Esophagus (tissue), 2 donors: ENCODE results near the gene NKD2. TPM values are rescaled to one million over a fixed set of nuclear protein-coding genes. Genes with fewer than 3 reads are reported as not detected.
"Not testable (repeated sequence)": the region's sequence is repeated elsewhere in the genome, so short reads cannot be mapped to it uniquely, and the experiment has no call there.

ENCODE experiments used
- H3K27ac ChIP-seq, 2 donors: one replicate each; pipeline ENCODE4 v1.5.1; 2013; ENCODE audit warnings: low read depth in 2 of 2, mild to moderate bottlenecking in 2 of 2, inconsistent platforms in 1 of 2, low read length in 1 of 2, moderate library complexity in 1 of 2
- H3K27me3 ChIP-seq, 2 donors: one replicate each; pipeline ENCODE4 v1.6.1; 2013; ENCODE audit warnings: low read length in 2 of 2, control low read depth in 1 of 2, mild to moderate bottlenecking in 1 of 2; ENCODE audit not compliant: insufficient read depth in 2 of 2, control insufficient read depth in 1 of 2
- H3K36me3 ChIP-seq, 2 donors: one replicate each; pipeline ENCODE4 v1.6.1; 2013; ENCODE audit warnings: low read length in 1 of 2; ENCODE audit not compliant: control insufficient read depth in 2 of 2, insufficient read depth in 2 of 2
- H3K4me1 ChIP-seq, 2 donors: one replicate each; pipeline ENCODE4 v1.6.1; 2013; ENCODE audit warnings: low read length in 1 of 2; ENCODE audit not compliant: control insufficient read depth in 2 of 2, insufficient read depth in 2 of 2
- H3K4me3 ChIP-seq, 2 donors: one replicate each; pipeline ENCODE4 v1.5.1; 2013; ENCODE audit warnings: low read length in 2 of 2, mild to moderate bottlenecking in 2 of 2, low read depth in 1 of 2, moderate library complexity in 1 of 2
- H3K9me3 ChIP-seq, 2 donors: one replicate each; pipeline ENCODE4 v1.6.1; 2013; ENCODE audit warnings: mild to moderate bottlenecking in 2 of 2, low read depth in 1 of 2, low read length in 1 of 2, moderate library complexity in 1 of 2; ENCODE audit not compliant: control insufficient read depth in 2 of 2, insufficient read depth in 1 of 2
- WGBS, 2 donors: extraction: QIAGEN DNeasy Blood & Tissue Kit; methylation state at CpG; one replicate each; pipeline ENCODE4 v1.1.7; 2013; 5-methylcytosine and 5-hydroxymethylcytosine counted together
- polyA plus RNA-seq, 2 donors: library from polyadenylated mRNA; stranded (reverse); fragments of 200-250 nt; gene quantifications; one replicate each; pipeline ENCODE4 v1.2.3, GENCODE V29; 2013
- donor health status: healthy with polysubstance abuse.
- donor health status: Bipolar disorder and iron deficiency.

The NKD2 gene
- polyA plus RNA-seq, 2 donors: 4.2 to 4.5 TPM

- Histone ChIP-seq H3K36me3 (peaks cover 0 to 38% of the 10 kb centered on the region in 2 donors), H3K9me3 (no peaks in the 10 kb centered on the region), H3K4me1 (no peaks in the 10 kb centered on the region), H3K27ac (no peak overlapping the region), H3K27me3 (no peaks in the 10 kb centered on the region), H3K4me3 (no peak overlapping the region)
- WGBS, 2 donors: 92% methylated on average over 36 of the region's 36 CpGs
These were observed 49.7 kb downstream of the NKD2 start for GRCh38 chr5:1058083-1058945.

DNA sequence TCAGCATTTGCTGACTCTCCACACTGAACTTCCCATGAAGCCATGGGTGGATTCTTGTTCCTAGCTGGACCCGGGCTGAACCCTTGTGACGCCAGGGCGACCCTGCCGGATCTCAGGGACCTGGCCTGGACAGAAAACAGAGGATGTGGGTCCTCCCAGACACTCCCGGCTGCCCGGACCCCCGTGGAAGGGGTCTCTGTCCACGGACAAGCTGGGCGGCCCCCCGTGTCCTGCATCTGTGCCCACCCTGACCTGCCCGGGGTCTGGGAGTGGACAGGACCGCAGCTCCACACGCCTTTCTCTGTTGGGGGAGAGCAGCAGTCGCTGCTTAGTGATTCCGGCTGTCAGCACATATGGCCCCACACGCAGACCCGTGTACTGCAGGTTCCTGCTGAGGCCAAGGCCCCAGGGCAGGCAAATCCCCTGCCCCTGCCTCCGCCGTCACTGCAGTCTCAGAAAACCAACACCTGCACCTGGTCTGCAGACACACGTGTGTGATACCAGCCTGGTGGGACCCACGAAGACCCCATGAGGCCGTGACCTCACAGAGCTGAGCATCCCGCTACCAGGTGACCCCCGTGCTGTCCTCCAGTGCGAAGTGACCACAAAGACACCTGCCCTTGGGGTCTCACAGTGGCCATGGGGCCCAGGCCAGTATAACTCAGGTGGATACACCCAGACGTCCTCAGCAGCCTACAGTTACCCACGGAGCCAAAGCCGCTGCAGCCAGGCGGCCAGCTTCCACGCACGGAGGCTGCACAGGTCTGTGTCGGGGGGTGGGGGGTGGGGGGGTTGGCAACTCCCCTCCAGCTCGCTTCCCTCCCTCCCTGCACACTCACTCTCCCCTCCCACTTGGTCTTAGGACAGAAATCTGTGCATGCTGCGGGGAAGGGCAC is 50.6 kb downstream of the NKD2 start:
- no peak overlapping the region for H3K4me3 ChIP-seq
- peaks cover 0 to 42% of the 10 kb centered on the region in 2 donors for H3K36me3 ChIP-seq
- 90 to 92% methylated on average over 32 to 34 of the region's 34 CpGs for WGBS, 2 donors
- no peak overlapping the region for H3K27ac ChIP-seq
- H3K27me3 ChIP-seq: no peaks in the 10 kb centered on the region
- no peaks in the 10 kb centered on the region for H3K4me1 ChIP-seq
- no peaks in the 10 kb centered on the region for H3K9me3 ChIP-seq

GRCh38 chr5:1059884-1060263 is 51.3 kb downstream of the NKD2 start:
- WGBS, 2 donors: 82 to 84% methylated on average over 17 of the region's 17 CpGs
- H3K36me3 ChIP-seq: peaks cover 0 to 48% of the 10 kb centered on the region in 2 donors

DNA sequence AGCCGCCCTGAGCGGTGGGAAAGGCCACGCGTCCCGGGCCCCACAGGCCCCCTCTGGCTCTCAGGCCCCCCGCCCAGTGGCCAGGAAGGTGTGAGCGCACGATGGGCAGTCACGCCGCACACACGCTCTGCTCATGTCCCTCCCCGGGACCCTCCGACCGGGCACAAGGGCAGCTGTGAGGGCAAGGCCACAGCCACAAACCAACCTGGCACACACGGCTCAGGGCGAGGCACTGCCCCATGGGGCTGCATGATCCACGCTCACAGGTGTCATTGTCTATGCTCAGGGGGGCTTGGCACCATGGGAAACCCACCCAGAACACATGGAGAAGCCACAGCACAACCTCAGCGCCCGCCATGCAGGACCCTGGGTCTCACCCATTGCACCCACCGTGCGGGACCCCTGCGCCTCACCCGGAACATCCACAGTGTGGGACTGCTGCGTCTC is 52.0 kb downstream of the NKD2 start:
- 79 to 82% methylated on average over 24 of the region's 24 CpGs for WGBS, 2 donors
- peaks cover 0 to 53% of the 10 kb centered on the region in 2 donors for H3K36me3 ChIP-seq
- H3K27ac ChIP-seq: no peak overlapping the region
- no peaks in the 10 kb centered on the region for H3K4me1 ChIP-seq
- H3K4me3 ChIP-seq: no peak overlapping the region
- H3K27me3 ChIP-seq: no peaks in the 10 kb centered on the region
- no peaks in the 10 kb centered on the region for H3K9me3 ChIP-seq

More at GRCh38 chr5:1059884-1060263, 51.3 kb downstream of the NKD2 start:
- Histone ChIP-seq H3K27ac (no peak overlapping the region), H3K4me1 (no peaks in the 10 kb centered on the region), H3K4me3 (no peak overlapping the region), H3K27me3 (no peaks in the 10 kb centered on the region), H3K9me3 (no peaks in the 10 kb centered on the region)

DNA sequence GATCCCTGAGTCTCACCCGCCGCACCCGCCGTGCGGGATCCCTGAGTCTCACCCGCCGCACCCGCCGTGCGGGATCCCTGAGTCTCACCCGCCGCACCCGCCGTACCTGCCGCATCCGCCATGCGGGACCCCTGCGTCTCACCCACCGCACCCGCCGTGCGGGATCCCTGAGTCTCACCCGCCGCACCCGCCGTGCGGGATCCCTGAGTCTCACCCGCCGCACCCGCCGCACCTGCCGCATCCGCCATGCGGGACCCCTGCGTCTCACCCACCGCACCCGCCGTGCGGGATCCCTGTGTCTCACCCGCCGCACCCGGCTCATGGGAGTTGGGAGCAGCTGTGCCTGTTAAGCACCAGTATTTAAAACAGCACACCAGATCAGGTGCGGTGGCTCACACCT is 52.7 kb downstream of the NKD2 start:
- not testable (repeated sequence) for H3K4me3 ChIP-seq, H3K4me1 ChIP-seq, H3K27ac ChIP-seq, H3K9me3 ChIP-seq, H3K27me3 ChIP-seq
- peaks cover 0 to 51% of the 10 kb centered on the region in 2 donors for H3K36me3 ChIP-seq
- 92 to 96% methylated on average over 10 to 14 of the region's 43 CpGs for WGBS, 2 donors

DNA sequence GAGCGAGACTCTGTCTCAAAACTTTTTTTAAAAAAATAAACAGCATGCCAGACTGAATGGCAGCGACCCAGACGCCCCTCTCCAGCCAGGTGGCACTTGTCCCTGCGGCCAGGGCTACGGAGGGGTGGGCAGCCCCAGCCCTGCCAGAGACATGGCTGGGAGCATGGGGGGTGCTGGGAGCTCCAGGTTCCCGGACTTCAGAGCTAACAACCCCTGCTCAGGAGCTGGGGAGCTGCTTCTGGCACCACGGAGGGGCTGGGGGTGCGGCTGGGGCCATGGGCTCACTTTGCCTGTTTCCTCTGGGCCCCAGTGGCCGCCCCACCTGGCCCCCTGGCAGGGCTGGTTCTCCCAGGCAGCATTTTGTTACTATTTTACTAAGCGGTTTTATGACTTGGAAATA is 53.3 kb downstream of the NKD2 start:
- no peaks in the 10 kb centered on the region for H3K4me1 ChIP-seq
- H3K27me3 ChIP-seq: no peaks in the 10 kb centered on the region
- 83 to 84% methylated on average over 10 of the region's 10 CpGs for WGBS, 2 donors
- H3K9me3 ChIP-seq: no peaks in the 10 kb centered on the region
- no peak overlapping the region for H3K27ac ChIP-seq
- no peak overlapping the region for H3K4me3 ChIP-seq
- peaks cover 0 to 49% of the 10 kb centered on the region in 2 donors for H3K36me3 ChIP-seq

- no peaks in the 10 kb centered on the region for H3K27me3 ChIP-seq
- H3K36me3 ChIP-seq: peaks cover 0 to 45% of the 10 kb centered on the region in 2 donors
- H3K9me3 ChIP-seq: no peaks in the 10 kb centered on the region
- H3K4me1 ChIP-seq: no peaks in the 10 kb centered on the region
- no peak overlapping the region for H3K27ac ChIP-seq
- no peak overlapping the region for H3K4me3 ChIP-seq
- 92 to 93% methylated on average over 36 of the region's 36 CpGs for WGBS, 2 donors
These were observed 54.4 kb downstream of the NKD2 start for GRCh38 chr5:1062761-1063568.

DNA sequence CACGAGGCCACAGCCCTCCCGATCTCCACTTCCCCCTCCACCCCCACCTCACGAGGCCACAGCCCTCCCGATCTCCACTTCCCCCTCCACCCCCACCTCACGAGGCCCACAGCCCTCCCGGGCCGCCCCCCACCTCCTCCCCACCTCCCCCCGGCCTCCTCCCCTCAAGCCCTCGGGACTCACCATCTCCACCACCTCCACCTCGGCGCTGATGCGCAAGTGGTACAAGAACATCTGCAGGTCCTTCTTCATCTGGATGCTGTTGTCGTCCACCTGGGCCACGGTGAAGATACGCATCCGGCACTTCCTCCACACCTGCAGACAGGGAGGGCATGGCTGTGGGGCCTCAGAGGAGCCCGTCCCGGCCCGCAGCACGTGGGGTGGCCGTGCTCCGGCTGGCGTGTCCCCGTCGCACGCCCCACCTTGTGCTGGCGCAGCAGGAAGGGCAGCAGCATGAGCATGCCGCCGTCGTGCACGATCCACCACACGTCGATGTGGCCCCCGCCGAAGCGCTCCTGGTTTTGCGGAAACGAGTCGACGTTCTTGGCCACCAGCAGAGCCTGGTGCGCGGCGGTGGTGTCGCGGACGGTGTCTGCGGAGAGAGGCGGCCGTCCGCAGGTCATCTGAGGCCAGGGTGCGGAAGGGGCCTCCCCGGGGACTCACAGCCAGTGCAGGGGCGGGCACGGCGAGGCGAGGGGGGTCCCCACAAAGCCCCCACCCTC is 55.2 kb downstream of the NKD2 start:
- 90 to 93% methylated on average over 56 of the region's 56 CpGs for WGBS, 2 donors
- Histone ChIP-seq H3K4me3 (no peak overlapping the region), H3K27me3 (no peaks in the 10 kb centered on the region), H3K4me1 (no peaks in the 10 kb centered on the region), H3K27ac (no peak overlapping the region), H3K9me3 (no peaks in the 10 kb centered on the region), H3K36me3 (peaks cover 0 to 45% of the 10 kb centered on the region in 2 donors)
